ENCODE measurements around the gene COL4A3. TPM values are rescaled to one million over a fixed set of nuclear protein-coding genes. Genes with fewer than 3 reads are reported as not detected.

Gene COL4A3
- total RNA-seq, 6 experiments from 2014 or later = not detected

GRCh38 chr2:227252831-227253230, 88.4 kb downstream of the COL4A3 start:
- Mint-ChIP-seq H3K36me3 (ENCODE audit: low read depth) (no peaks in the 10 kb centered on the region), H3K27me3 (ENCODE audit: insufficient read depth) (peaks cover 5% of the 10 kb centered on the region)

GRCh38 chr2:227256605-227257004, 92.2 kb downstream of the COL4A3 start:
- no peak for DNase-seq
- Mint-ChIP-seq H3K9me3 (no peaks in the 10 kb centered on the region), H3K36me3 (ENCODE audit: low read depth) (no peaks in the 10 kb centered on the region), H3K4me3 (no peak overlapping the region), H3K4me1 (ENCODE audit: low read depth) (no peaks in the 10 kb centered on the region), H3K27ac (no peak overlapping the region), H3K27me3 (ENCODE audit: insufficient read depth) (peaks cover 5% of the 10 kb centered on the region)
- TF ChIP-seq CTCF (IDR thresholded peaks at IDR 0.05) = no peak

More at GRCh38 chr2:227252831-227253230, 88.4 kb downstream of the COL4A3 start:
- Mint-ChIP-seq H3K4me1 (ENCODE audit: low read depth) (no peaks in the 10 kb centered on the region), H3K27ac (no peak overlapping the region), H3K4me3 (no peak overlapping the region), H3K9me3 (no peaks in the 10 kb centered on the region)
- DNase-seq = no peak
- no peak for TF ChIP-seq CTCF (IDR thresholded peaks at IDR 0.05)

DNA sequence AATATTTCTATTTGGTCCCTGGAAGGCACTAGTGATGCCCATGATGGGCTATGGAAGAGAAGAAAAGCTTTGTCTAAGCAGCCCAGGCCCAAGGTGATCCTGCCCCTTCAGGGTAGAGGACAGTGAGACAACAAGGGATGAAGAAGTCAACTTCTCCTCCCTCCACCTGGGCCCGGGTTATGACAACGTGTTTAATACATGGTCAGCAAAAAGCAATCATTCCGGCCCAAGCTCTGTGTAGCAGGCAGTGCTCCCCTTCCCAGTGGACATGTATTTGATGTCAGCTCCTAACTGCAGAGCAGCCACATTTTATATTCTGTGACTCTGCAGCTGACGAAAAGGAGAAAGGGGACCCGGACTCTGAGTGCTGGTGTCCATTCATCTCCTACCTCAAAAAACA, 93.4 kb downstream of the COL4A3 start:
- no peak for DNase-seq
- Mint-ChIP-seq H3K27ac (no peak overlapping the region), H3K9me3 (no peaks in the 10 kb centered on the region), H3K4me1 (ENCODE audit: low read depth) (no peaks in the 10 kb centered on the region), H3K4me3 (no peak overlapping the region), H3K27me3 (ENCODE audit: insufficient read depth) (peaks cover 5% of the 10 kb centered on the region), H3K36me3 (ENCODE audit: low read depth) (no peaks in the 10 kb centered on the region)
- TF ChIP-seq CTCF (IDR thresholded peaks at IDR 0.05) = no peak

GRCh38 chr2:227260041-227260440, 95.6 kb downstream of the COL4A3 start:
- Mint-ChIP-seq H3K4me1 (ENCODE audit: low read depth) (no peaks in the 10 kb centered on the region), H3K27ac (no peak overlapping the region), H3K9me3 (no peaks in the 10 kb centered on the region), H3K36me3 (ENCODE audit: low read depth) (no peaks in the 10 kb centered on the region), H3K27me3 (ENCODE audit: insufficient read depth) (peaks cover 2% of the 10 kb centered on the region), H3K4me3 (no peak overlapping the region)
- no peak for DNase-seq
- no peak for TF ChIP-seq CTCF (IDR thresholded peaks at IDR 0.05)

- Mint-ChIP-seq H3K27me3 (ENCODE audit: insufficient read depth) (no peaks in the 10 kb centered on the region; the same call in 1 of the 2 replicates), H3K27ac (no peak overlapping the region)
- no peak for DNase-seq
Observed at GRCh38 chr2:227267410-227268115, 103.1 kb downstream of the COL4A3 start.

More at GRCh38 chr2:227267410-227268115, 103.1 kb downstream of the COL4A3 start:
- H3K9me3 Mint-ChIP-seq = no peaks in the 10 kb centered on the region
- no peak for TF ChIP-seq CTCF (IDR thresholded peaks at IDR 0.05)
- no peak overlapping the region for H3K4me3 Mint-ChIP-seq
- peaks cover 10% of the 10 kb centered on the region for H3K4me1 Mint-ChIP-seq (ENCODE audit: low read depth)
- no peaks in the 10 kb centered on the region for H3K36me3 Mint-ChIP-seq (ENCODE audit: low read depth)

Data from HFFc6 (cell line).